Left ventricle myocardium superior (tissue), 1 donor: Measurements from ENCODE around the gene AMHR2. TPM values are rescaled to one million over a fixed set of nuclear protein-coding genes. Genes with fewer than 3 reads are reported as not detected.
"Not testable (repeated sequence)": the region's sequence is repeated elsewhere in the genome, so short reads cannot be mapped to it uniquely, and the experiment has no call there.

Source experiments
- ATAC-seq: fragments of 200-7000 bp; cut with Tn5 transposase; one replicate; pipeline ENCODE4 v1.9.1; 2020; ENCODE audit warnings: mild to moderate bottlenecking, moderate library complexity
- DNase-seq: peaks from one replicate; pipeline ENCODE4 v3.0.0-alpha.2; 2020
- intact Hi-C: fragments of 100-400 bp; cut with micrococcal nuclease; formaldehyde crosslinking; loops from one replicate; pipeline ENCODE4 v1.11.0; 2022
- total RNA-seq: library from RNA; stranded (reverse); fragmentation: NEBNext Ultra II Directional; extraction: Animal tissue kit (Norgen Biotek cat#: 25700); gene quantifications from one replicate; pipeline ENCODE4 v1.2.1, GENCODE V29; 2021
- donor health status: DM: no; HTN: yes; CAD: no; lungs with severe emphysema.

The AMHR2 gene
- total RNA-seq, 1 donor from 2014 or later = not detected

- no peak for DNase-seq
- no peak for ATAC-seq
- intact Hi-C loops = no loop called here
These were observed 10.0 kb upstream of the AMHR2 start for GRCh38 chr12:53413485-53414204.

GRCh38 chr12:53414756-53415417, 8.8 kb upstream of the AMHR2 start:
- DNase-seq = no peak
- peak; percentile 16 for ATAC-seq

GRCh38 chr12:53415752-53416389, 7.8 kb upstream of the AMHR2 start:
- intact Hi-C loops, DNase-seq: not testable (repeated sequence)
- ATAC-seq = peak; percentile 28

More at GRCh38 chr12:53414756-53415417, 8.8 kb upstream of the AMHR2 start:
- intact Hi-C loops = no loop called here

GRCh38 chr12:53417291-53417816, 6.3 kb upstream of the AMHR2 start:
- intact Hi-C loops, ATAC-seq, DNase-seq: not testable (repeated sequence)

- ATAC-seq = no peak
- no peak for DNase-seq
- intact Hi-C loops = no loop called here
These were observed 5.4 kb upstream of the AMHR2 start for GRCh38 chr12:53418221-53418620.

- ATAC-seq (no peak), DNase-seq (no peak)
- intact Hi-C loops = loop anchor here (2.0 kb wide), 1 partner anchor 69 kb away; no protein-coding TSS in a partner anchor
These were observed 3.9 kb upstream of the AMHR2 start for GRCh38 chr12:53419756-53420155.

- DNase-seq, intact Hi-C loops, ATAC-seq: not testable (repeated sequence)
These were observed 1.4 kb upstream of the AMHR2 start for GRCh38 chr12:53422247-53422646.

GRCh38 chr12:53424626-53425514, 1.2 kb downstream of the AMHR2 start:
- DNase-seq = no peak
- intact Hi-C loops = no loop called here
- peak; percentile 33 for ATAC-seq

- intact Hi-C loops = no loop called here
- ATAC-seq (peak; percentile 22), DNase-seq (no peak)
These were observed 2.0 kb downstream of the AMHR2 start for GRCh38 chr12:53425515-53426150.

GRCh38 chr12:53427905-53428594, 4.4 kb downstream of the AMHR2 start:
- intact Hi-C loops = no loop called here
- ATAC-seq (no peak), DNase-seq (no peak)

GRCh38 chr12:53428741-53429140, 5.1 kb downstream of the AMHR2 start:
- DNase-seq (no peak), ATAC-seq (no peak)
- intact Hi-C loops = no loop called here

- intact Hi-C loops = no loop called here
- ATAC-seq (no peak), DNase-seq (no peak)
These were observed 6.5 kb downstream of the AMHR2 start for GRCh38 chr12:53430116-53430515.

- ATAC-seq (no peak), DNase-seq (no peak)
- intact Hi-C loops = no loop called here
These were observed 7.5 kb downstream of the AMHR2 start for GRCh38 chr12:53431187-53431586.

GRCh38 chr12:53435326-53435725, 11.7 kb downstream of the AMHR2 start:
- ATAC-seq, intact Hi-C loops, DNase-seq: not testable (repeated sequence)

GRCh38 chr12:53439582-53439981, 15.9 kb downstream of the AMHR2 start:
- intact Hi-C loops, DNase-seq, ATAC-seq: not testable (repeated sequence)

GRCh38 chr12:53441040-53441833, 17.6 kb downstream of the AMHR2 start, which contains the start of gene PRR13:
Gene PRR13, plus strand, starts transcription at chr12:53441734. Its CDS starts 981 bp downstream, at chr12:53442715.
- intact Hi-C loops = no loop called here
- ATAC-seq (peak; percentile 98), DNase-seq (peak; percentile 99)

- ATAC-seq = no peak
- no peak for DNase-seq
- intact Hi-C loops = no loop called here
These were observed 20.3 kb downstream of the AMHR2 start for GRCh38 chr12:53443955-53444354.
